ENCODE data around the gene ATRX. TPM values are rescaled to one million over a fixed set of nuclear protein-coding genes. Genes with fewer than 3 reads are reported as not detected.

ATRX gene
- total RNA-seq, 4 donors from 2014 or later, result 28.7 to 96.5 (median 36.9) TPM

DNA sequence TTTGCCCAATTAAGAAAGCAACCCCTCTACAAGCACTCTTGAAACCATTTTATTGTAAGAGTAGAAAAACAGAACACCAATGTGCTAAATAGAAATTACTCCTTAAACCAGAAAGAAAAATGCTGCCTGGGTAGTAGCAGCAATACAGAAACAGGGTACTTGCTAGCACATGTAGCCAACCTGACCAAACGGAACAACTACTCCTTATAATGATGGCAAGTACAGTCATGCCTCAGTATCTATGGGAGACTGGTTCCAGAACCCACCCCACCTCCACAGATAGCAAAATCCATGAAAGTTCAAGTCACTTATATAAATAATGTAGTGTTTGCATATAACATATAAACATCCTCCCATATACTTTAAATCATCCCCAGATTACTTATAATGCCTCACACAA, 168.8 kb downstream of the ATRX start:
- H3K36me3 ChIP-seq, result peaks cover 0 to 9% (median 0%) of the 10 kb centered on the region in 3 donors
- no peak for DNase-seq
- no peak overlapping the region for H3K4me3 ChIP-seq
- no peak overlapping the region for H3K27ac ChIP-seq
- H3K4me1 ChIP-seq, result peaks cover 0 to 7% (median 0%) of the 10 kb centered on the region in 3 donors
- whole genome bisulfite sequencing, 2 donors, result 21 to 38% methylated on average over 1 of the region's 1 CpG
- intact Hi-C loops (cut with DNase I), result no loop called here
- H3K27me3 ChIP-seq, result no peaks in the 10 kb centered on the region
- H3K9me3 ChIP-seq, result no peaks in the 10 kb centered on the region
- TF ChIP-seq, protein P1, sequence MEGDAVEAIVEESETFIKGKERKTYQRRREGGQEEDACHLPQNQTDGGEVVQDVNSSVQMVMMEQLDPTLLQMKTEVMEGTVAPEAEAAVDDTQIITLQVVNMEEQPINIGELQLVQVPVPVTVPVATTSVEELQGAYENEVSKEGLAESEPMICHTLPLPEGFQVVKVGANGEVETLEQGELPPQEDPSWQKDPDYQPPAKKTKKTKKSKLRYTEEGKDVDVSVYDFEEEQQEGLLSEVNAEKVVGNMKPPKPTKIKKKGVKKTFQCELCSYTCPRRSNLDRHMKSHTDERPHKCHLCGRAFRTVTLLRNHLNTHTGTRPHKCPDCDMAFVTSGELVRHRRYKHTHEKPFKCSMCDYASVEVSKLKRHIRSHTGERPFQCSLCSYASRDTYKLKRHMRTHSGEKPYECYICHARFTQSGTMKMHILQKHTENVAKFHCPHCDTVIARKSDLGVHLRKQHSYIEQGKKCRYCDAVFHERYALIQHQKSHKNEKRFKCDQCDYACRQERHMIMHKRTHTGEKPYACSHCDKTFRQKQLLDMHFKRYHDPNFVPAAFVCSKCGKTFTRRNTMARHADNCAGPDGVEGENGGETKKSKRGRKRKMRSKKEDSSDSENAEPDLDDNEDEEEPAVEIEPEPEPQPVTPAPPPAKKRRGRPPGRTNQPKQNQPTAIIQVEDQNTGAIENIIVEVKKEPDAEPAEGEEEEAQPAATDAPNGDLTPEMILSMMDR (IDR thresholded peaks at IDR 0.05), result no peak

DNA sequence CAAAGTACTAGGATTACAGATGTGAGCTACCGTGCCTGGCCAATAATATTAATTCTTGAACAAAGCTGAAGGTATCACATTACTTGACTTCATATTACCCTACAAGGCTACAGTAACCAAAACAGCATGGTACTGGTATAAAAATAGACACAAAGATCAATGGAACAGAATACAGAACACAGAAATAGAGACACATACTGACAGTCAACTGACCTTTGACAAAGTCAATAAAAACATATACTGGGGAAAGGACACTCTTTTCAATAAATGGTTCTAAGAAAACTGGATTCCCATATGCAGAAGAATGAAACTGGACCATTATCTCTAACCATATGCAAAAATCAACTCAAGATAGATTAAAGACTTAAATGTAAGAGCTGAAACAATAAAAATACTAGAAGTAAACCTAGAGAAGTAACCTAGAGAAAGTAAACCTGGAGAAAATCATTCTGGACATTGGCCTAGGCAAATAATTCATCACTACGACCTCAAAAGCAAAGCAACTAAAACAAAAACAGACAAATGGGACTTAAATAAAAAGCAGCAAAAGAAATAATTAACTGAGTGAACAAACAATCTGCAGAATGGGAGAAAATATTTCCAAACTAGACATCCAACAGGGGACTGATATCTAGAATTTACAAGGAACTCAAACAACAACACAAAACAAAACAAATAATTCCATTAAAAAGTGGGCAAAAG, 182.2 kb downstream of the ATRX start:
- DNase-seq, result no peak
- H3K27ac ChIP-seq, result no peak overlapping the region
- TF ChIP-seq POLR2A (IDR thresholded peaks at IDR 0.05), result no peak
- TF ChIP-seq, protein P1 (IDR thresholded peaks at IDR 0.05), result no peak
- no peaks in the 10 kb centered on the region for H3K9me3 ChIP-seq
- no peak overlapping the region for H3K4me3 ChIP-seq
- peaks cover 0 to 9% (median 0%) of the 10 kb centered on the region in 3 donors for H3K36me3 ChIP-seq
- no peaks in the 10 kb centered on the region for H3K27me3 ChIP-seq
- H3K4me1 ChIP-seq, result no peaks in the 10 kb centered on the region
- 63 to 80% methylated on average over 1 to 2 of the region's 2 CpGs for WGBS, 2 donors
- intact Hi-C loops (cut with DNase I), result no loop called here

DNA sequence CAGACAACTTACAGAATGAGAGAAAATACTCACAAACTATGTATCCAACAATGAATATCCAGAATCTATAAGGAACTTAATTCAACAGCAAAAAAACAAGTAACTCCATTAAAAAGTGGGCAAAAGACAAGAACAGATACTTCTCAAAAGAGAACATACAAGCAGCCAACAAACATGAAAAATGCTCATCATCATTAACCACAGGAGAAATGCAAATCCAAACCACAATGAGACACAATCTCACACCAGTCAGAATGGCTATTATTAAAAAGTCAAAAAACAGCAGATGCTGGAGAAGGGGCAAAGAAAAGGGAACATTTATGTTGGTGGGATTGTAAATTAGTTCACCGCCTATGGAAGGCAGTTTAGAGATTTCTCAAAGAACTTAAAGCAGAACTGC, 188.5 kb downstream of the ATRX start:
- Histone ChIP-seq H3K36me3 (peaks cover 0 to 18% (median 0%) of the 10 kb centered on the region in 3 donors), H3K27me3 (no peaks in the 10 kb centered on the region), H3K4me3 (no peak overlapping the region), H3K4me1 (no peaks in the 10 kb centered on the region), H3K27ac (no peak overlapping the region), H3K9me3 (no peaks in the 10 kb centered on the region)
- no peak for DNase-seq
- no peak for TF ChIP-seq POLR2A (IDR thresholded peaks at IDR 0.05)
- TF ChIP-seq, protein P1 (IDR thresholded peaks at IDR 0.05), result no peak
- intact Hi-C loops (cut with DNase I), result no loop called here
- 100% methylated on average over 1 of the region's 1 CpG for WGBS, 2 donors

DNA sequence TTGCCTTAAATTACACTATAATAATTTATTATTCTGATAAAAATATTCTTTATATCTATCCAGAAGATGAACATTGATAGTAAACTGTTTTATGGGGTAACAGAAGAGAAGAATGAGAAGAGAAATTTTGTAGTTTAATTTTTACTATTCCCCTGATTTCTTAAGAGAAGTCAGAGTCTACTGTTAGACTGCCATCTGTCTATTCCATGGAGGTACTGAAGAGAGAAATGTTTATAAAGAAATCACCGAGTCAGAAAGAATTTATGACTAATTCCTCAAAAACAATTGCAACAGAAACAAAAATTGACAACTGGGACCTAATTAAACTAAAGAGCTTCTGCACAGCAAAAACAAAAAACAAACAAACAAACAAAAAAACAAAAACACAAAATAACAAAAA, 188.9 kb downstream of the ATRX start:
- peaks cover 0 to 21% (median 0%) of the 10 kb centered on the region in 3 donors for H3K36me3 ChIP-seq
- WGBS, 2 donors, result 14 to 35% methylated on average over 1 of the region's 1 CpG
- H3K4me1 ChIP-seq, result no peaks in the 10 kb centered on the region
- H3K9me3 ChIP-seq, result no peaks in the 10 kb centered on the region
- DNase-seq, result no peak
- H3K4me3 ChIP-seq, result no peak overlapping the region
- no peaks in the 10 kb centered on the region for H3K27me3 ChIP-seq
- TF ChIP-seq, protein P1 (IDR thresholded peaks at IDR 0.05), result peak in 2 of 6 experiments; percentile 21 to 42
- no peak for TF ChIP-seq POLR2A (IDR thresholded peaks at IDR 0.05)
- H3K27ac ChIP-seq, result no peak overlapping the region
- intact Hi-C loops (cut with DNase I), result no loop called here

DNA sequence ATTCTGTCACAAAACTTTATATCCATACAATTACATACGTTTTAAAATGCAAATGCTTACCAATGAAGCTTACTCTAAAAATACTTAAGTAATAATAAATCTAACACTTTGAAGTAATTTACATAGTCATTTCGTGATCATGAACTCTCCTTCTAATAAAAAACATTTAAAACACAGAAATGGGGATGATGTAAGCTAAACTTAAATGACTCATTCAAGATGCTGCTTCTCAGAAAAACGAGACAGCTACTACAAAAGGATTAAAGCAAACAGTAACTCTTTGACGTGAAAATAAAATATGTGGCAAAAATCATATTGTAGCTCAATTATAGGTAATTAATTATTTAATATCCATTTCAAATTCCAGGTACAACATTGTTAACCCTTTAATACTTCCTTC, 190.2 kb downstream of the ATRX start:
- Histone ChIP-seq H3K36me3 (peaks cover 0 to 24% (median 0%) of the 10 kb centered on the region in 3 donors), H3K9me3 (no peaks in the 10 kb centered on the region), H3K27ac (no peak overlapping the region), H3K27me3 (no peaks in the 10 kb centered on the region), H3K4me3 (no peak overlapping the region), H3K4me1 (no peaks in the 10 kb centered on the region)
- intact Hi-C loops (cut with DNase I), result no loop called here
- DNase-seq, result no peak
- 42 to 57% methylated on average over 4 of the region's 4 CpGs for WGBS, 2 donors
- TF ChIP-seq, protein P1 (IDR thresholded peaks at IDR 0.05), result no peak
- TF ChIP-seq POLR2A (IDR thresholded peaks at IDR 0.05), result no peak

All from esophagus squamous epithelium (tissue), 5 donors.